ENCODE data around the gene SLC25A25. TPM values are rescaled to one million over a fixed set of nuclear protein-coding genes. Genes with fewer than 3 reads are reported as not detected.
A peak's percentile ranks its signal among the peaks of the same experiment; 100 is the strongest.

The SLC25A25 gene
- total RNA-seq, 4 donors from 2014 or later = 23.4 to 29.7 (median 27.2) TPM

GRCh38 chr9:128122809-128123175 lies 54.8 kb downstream of the SLC25A25 start:
- no peak overlapping the region for H3K4me3 ChIP-seq
- TF ChIP-seq POLR2A (IDR thresholded peaks at IDR 0.05) = no peak
- TF ChIP-seq EP300 (IDR thresholded peaks at IDR 0.05) = no peak
- no peak for TF ChIP-seq CTCF (IDR thresholded peaks at IDR 0.05)
- H3K4me1 ChIP-seq = peaks cover 0 to 33% (median 19%) of the 10 kb centered on the region in 4 donors
- peaks cover 0 to 55% (median 0%) of the 10 kb centered on the region in 3 donors for H3K36me3 ChIP-seq
- WGBS, 2 donors = 91% methylated on average over 10 to 24 of the region's 24 CpGs
- H3K27me3 ChIP-seq = no peaks in the 10 kb centered on the region
- no peak for DNase-seq (ENCODE audit: low spot score in 2 of 2)
- no peak overlapping the region for H3K27ac ChIP-seq
- H3K9me3 ChIP-seq = no peaks in the 10 kb centered on the region

- Histone ChIP-seq H3K36me3 (peaks cover 0 to 55% (median 0%) of the 10 kb centered on the region in 3 donors), H3K27ac (no peak overlapping the region), H3K4me3 (no peak overlapping the region), H3K9me3 (no peaks in the 10 kb centered on the region), H3K4me1 (peaks cover 0 to 29% (median 17%) of the 10 kb centered on the region in 4 donors), H3K27me3 (no peaks in the 10 kb centered on the region)
- TF ChIP-seq EP300 (IDR thresholded peaks at IDR 0.05) = no peak
- TF ChIP-seq POLR2A (IDR thresholded peaks at IDR 0.05) = no peak
- TF ChIP-seq CTCF (IDR thresholded peaks at IDR 0.05) = no peak
- no peak for DNase-seq (ENCODE audit: low spot score in 2 of 2)
- 91 to 93% methylated on average over 21 of the region's 21 CpGs for WGBS, 2 donors
Measured at GRCh38 chr9:128123451-128124080, 55.5 kb downstream of the SLC25A25 start.

GRCh38 chr9:128124451-128124850 lies 56.4 kb downstream of the SLC25A25 start:
- H3K9me3 ChIP-seq = no peaks in the 10 kb centered on the region
- no peak overlapping the region for H3K27ac ChIP-seq
- 82 to 87% methylated on average over 8 of the region's 8 CpGs for WGBS, 2 donors
- no peaks in the 10 kb centered on the region for H3K27me3 ChIP-seq
- peaks cover 0 to 38% (median 25%) of the 10 kb centered on the region in 4 donors for H3K4me1 ChIP-seq
- no peak overlapping the region for H3K4me3 ChIP-seq
- H3K36me3 ChIP-seq = peaks cover 0 to 55% (median 0%) of the 10 kb centered on the region in 3 donors
- TF ChIP-seq CTCF (IDR thresholded peaks at IDR 0.05) (no peak), EP300 (IDR thresholded peaks at IDR 0.05) (no peak), POLR2A (IDR thresholded peaks at IDR 0.05) (no peak)
- DNase-seq (ENCODE audit: low spot score in 2 of 2) = no peak

- peak; percentile 53 to 77 for DNase-seq (ENCODE audit: low spot score in 2 of 2)
- peaks cover 0 to 40% (median 25%) of the 10 kb centered on the region in 4 donors for H3K4me1 ChIP-seq
- H3K27me3 ChIP-seq = no peaks in the 10 kb centered on the region
- peak; percentile 19 to 49 (median 42) for TF ChIP-seq CTCF (IDR thresholded peaks at IDR 0.05)
- no peak for TF ChIP-seq POLR2A (IDR thresholded peaks at IDR 0.05)
- TF ChIP-seq EP300 (IDR thresholded peaks at IDR 0.05) = no peak
- H3K36me3 ChIP-seq = peaks cover 0 to 53% (median 0%) of the 10 kb centered on the region in 3 donors
- H3K4me3 ChIP-seq = peak overlapping the region in 1 of 4 donors; percentile 10
- peak overlapping the region in 3 of 4 donors; percentile 28 to 63 (median 45) for H3K27ac ChIP-seq
- 62% methylated on average over 13 to 16 of the region's 16 CpGs for WGBS, 2 donors
- H3K9me3 ChIP-seq = no peaks in the 10 kb centered on the region
Measured at GRCh38 chr9:128124873-128125579, 57.0 kb downstream of the SLC25A25 start.
